ENCODE data around the gene EHF. TPM values are rescaled to one million over a fixed set of nuclear protein-coding genes. Genes with fewer than 3 reads are reported as not detected.

EHF gene
- not detected in 3 replicates for total RNA-seq
- long read RNA-seq, result 0 reads

DNA sequence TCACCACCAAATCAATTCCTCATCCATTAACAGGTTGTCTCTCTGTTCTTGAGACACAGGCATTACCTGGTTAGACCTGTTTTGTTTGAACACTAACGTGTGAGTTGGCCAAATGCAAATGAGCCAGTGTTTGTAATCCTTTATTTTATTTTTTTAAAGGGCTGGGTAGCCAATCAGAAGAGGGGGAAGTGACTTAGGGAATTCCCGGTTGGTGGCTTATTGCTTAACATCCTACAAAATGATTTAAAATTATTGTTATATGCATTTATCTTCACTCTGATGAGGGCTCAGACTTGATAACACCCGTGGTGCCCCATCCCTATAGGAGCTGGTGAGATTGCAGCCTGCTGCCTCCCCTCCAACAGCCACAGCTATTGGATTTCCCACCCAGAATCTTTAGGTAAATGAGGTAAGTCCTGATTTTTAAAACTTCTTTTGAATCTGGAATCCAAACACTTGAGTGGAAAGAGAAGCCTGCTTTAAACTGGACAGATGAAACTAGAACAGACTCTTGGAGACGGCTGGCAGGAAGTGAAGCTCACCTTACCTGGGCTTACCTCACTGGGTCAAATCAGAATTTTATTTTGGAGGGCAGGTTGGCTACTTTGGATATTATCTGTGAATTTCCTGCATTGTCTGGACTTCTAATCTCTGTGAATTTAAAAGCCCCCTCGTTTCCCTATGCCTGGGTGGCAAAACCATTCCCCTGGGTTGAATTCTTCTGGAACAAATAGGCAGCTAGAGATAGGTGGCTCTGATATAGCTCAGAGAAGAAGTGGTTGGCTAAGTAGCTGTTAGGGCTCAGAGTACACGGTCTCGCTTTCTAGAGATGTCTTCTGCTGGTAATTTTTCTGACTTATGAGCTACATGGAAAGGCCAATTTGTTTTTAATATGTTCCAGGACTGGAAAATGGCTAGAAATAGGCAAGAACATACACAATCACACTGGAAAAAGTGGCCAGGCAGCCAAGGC lies at the start of gene EHF:
TSS of gene EHF (plus strand) at position 274 of the 973 bp plus-strand sequence. CDS start 21,538 bp downstream, outside the sequence.
- Mint-ChIP-seq H3K4me1 (ENCODE audit: low read depth) (no peaks in the 10 kb centered on the region), H3K27ac (ENCODE audit: unreplicated experiment) (no peak within 1 kb of the TSS), H3K9me3 (ENCODE audit: low read depth) (no peaks in the 10 kb centered on the region), H3K4me3 (ENCODE audit: unreplicated experiment) (no peak within 1 kb of the TSS), H3K27me3 (ENCODE audit: low read depth) (no peaks in the 10 kb centered on the region), H3K36me3 (ENCODE audit: low read depth) (no peaks in the 10 kb centered on the region)
- DNase-seq (ENCODE audit: low spot score), result no peak
- no peak for TF ChIP-seq CTCF (IDR thresholded peaks at IDR 0.05)

DNA sequence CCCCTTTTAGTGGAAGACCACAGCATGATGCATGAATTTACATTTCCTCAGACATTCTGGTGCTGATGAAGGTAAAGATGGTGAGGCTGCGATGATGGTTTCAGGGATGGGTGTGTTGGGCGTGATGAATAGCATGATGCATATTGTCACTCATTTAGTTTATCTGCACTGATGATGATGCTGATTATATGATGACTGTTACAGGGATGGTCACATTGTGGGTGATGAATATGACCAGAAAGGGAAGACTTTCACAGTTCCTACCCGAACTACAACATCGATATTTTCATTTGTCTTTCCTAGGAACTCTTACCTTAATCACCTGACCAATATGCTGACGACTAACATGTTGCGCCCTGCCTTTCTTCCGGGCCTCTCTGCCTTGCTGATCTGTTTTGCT lies 47.4 kb upstream of the EHF start:
- Mint-ChIP-seq H3K27ac (ENCODE audit: unreplicated experiment) (no peak overlapping the region), H3K9me3 (ENCODE audit: low read depth) (no peaks in the 10 kb centered on the region), H3K36me3 (ENCODE audit: low read depth) (no peaks in the 10 kb centered on the region), H3K27me3 (ENCODE audit: low read depth) (peaks cover 62% of the 10 kb centered on the region), H3K4me3 (ENCODE audit: unreplicated experiment) (no peak overlapping the region), H3K4me1 (ENCODE audit: low read depth) (no peaks in the 10 kb centered on the region)
- no peak for TF ChIP-seq CTCF (IDR thresholded peaks at IDR 0.05)
- no peak for DNase-seq (ENCODE audit: low spot score)

GRCh38 chr11:34575261-34575660 lies 45.6 kb upstream of the EHF start:
- H3K27ac Mint-ChIP-seq (ENCODE audit: unreplicated experiment), result no peak overlapping the region
- H3K4me1 Mint-ChIP-seq (ENCODE audit: low read depth), result no peaks in the 10 kb centered on the region

DNA sequence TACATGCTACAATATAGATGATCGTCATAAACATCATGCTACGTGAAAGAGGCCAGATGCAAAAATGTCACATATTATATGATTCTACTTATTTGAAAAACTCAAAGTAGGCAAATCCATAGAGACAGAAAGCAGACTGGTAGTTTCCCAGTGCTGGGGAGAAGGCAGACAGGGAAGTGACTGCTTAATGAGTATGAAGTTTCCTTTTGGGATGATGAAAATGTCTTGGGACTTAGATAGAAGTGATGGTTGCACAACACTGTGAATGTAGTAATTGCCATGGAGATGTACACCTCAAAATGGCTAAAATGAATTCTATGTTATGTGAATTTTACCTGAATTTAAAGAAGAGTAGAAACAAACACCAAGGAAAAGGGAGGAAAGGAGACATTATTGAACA lies 45.2 kb upstream of the EHF start:
- no peak for TF ChIP-seq CTCF (IDR thresholded peaks at IDR 0.05)
- no peak overlapping the region for H3K4me3 Mint-ChIP-seq (ENCODE audit: unreplicated experiment)
- H3K4me1 Mint-ChIP-seq (ENCODE audit: low read depth), result no peaks in the 10 kb centered on the region
- no peak for DNase-seq (ENCODE audit: low spot score)
- no peaks in the 10 kb centered on the region for H3K9me3 Mint-ChIP-seq (ENCODE audit: low read depth)
- no peak overlapping the region for H3K27ac Mint-ChIP-seq (ENCODE audit: unreplicated experiment)
- H3K27me3 Mint-ChIP-seq (ENCODE audit: low read depth), result peaks cover 62% of the 10 kb centered on the region
- no peaks in the 10 kb centered on the region for H3K36me3 Mint-ChIP-seq (ENCODE audit: low read depth)

More at GRCh38 chr11:34575261-34575660, 45.6 kb upstream of the EHF start:
- Mint-ChIP-seq H3K36me3 (ENCODE audit: low read depth) (no peaks in the 10 kb centered on the region), H3K9me3 (ENCODE audit: low read depth) (no peaks in the 10 kb centered on the region), H3K27me3 (ENCODE audit: low read depth) (peaks cover 64% of the 10 kb centered on the region), H3K4me3 (ENCODE audit: unreplicated experiment) (no peak overlapping the region)
- DNase-seq (ENCODE audit: low spot score), result no peak
- TF ChIP-seq CTCF (IDR thresholded peaks at IDR 0.05), result no peak

DNA sequence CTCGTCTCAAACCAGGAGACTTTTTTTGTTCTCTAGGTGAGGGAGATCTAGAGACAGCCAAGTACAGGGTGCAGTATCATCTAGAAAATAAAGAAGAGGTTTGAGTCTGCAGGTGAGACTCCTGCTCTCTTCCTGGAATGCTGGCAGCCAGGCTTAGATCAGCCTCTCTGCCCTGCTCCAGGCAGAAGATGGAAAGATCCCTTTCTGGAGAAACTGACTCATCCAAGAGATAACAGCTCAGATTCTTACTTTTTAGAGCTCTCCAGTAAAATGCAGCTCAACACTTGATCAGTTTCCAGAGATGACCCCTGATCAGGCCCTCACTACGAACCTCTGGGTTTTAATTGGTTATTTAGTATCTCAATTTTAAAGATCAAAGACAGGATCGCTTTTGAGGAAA lies 44.6 kb upstream of the EHF start:
- Mint-ChIP-seq H3K36me3 (ENCODE audit: low read depth) (no peaks in the 10 kb centered on the region), H3K27ac (ENCODE audit: unreplicated experiment) (no peak overlapping the region), H3K27me3 (ENCODE audit: low read depth) (peaks cover 64% of the 10 kb centered on the region), H3K4me1 (ENCODE audit: low read depth) (no peaks in the 10 kb centered on the region), H3K9me3 (ENCODE audit: low read depth) (no peaks in the 10 kb centered on the region), H3K4me3 (ENCODE audit: unreplicated experiment) (no peak overlapping the region)
- no peak for DNase-seq (ENCODE audit: low spot score)
- TF ChIP-seq CTCF (IDR thresholded peaks at IDR 0.05), result no peak

All from chondrocyte (in vitro differentiated cells).